ENCODE data around the gene CSTF1. TPM values are rescaled to one million over a fixed set of nuclear protein-coding genes. Genes with fewer than 3 reads are reported as not detected.
"Not testable (repeated sequence)": the region's sequence is repeated elsewhere in the genome, so short reads cannot be mapped to it uniquely, and the experiment has no call there.

The CSTF1 gene
- total RNA-seq, 2 donors from 2014 or later: 35.1 to 40.2 TPM

- H3K4me3 ChIP-seq: no peak overlapping the region
- no peaks in the 10 kb centered on the region for H3K36me3 ChIP-seq
- intact Hi-C loops (cut with DNase I): no loop called here
- H3K27me3 ChIP-seq (replicated peaks; ENCODE audit: insufficient read depth): no peaks in the 10 kb centered on the region
- 91% methylated on average over 3 of the region's 3 CpGs for WGBS
- H3K4me1 ChIP-seq (replicated peaks): no peaks in the 10 kb centered on the region
- DNase-seq (ENCODE audit: low spot score): no peak
- H3K9me3 ChIP-seq: no peaks in the 10 kb centered on the region
- TF ChIP-seq CTCF (IDR thresholded peaks at IDR 0.05): no peak
- no peak for TF ChIP-seq POLR2A (IDR thresholded peaks at IDR 0.05)
- no peak for TF ChIP-seq POLR2AphosphoS5 (IDR thresholded peaks at IDR 0.05)
- no peak overlapping the region for H3K27ac ChIP-seq
Measured at GRCh38 chr20:56406910-56407309, 14.5 kb downstream of the CSTF1 start.

- Histone ChIP-seq H3K4me3 (no peak overlapping the region), H3K36me3 (no peaks in the 10 kb centered on the region), H3K27ac (no peak overlapping the region), H3K27me3 (replicated peaks; ENCODE audit: insufficient read depth) (no peaks in the 10 kb centered on the region), H3K4me1 (replicated peaks) (no peaks in the 10 kb centered on the region), H3K9me3 (no peaks in the 10 kb centered on the region)
- 81% methylated on average over 5 of the region's 5 CpGs for WGBS
- DNase-seq (ENCODE audit: low spot score): no peak
- intact Hi-C loops (cut with DNase I): no loop called here
- no peak for TF ChIP-seq POLR2AphosphoS5 (IDR thresholded peaks at IDR 0.05)
Measured at GRCh38 chr20:56409521-56409920, 17.1 kb downstream of the CSTF1 start.

GRCh38 chr20:56409956-56410355 lies 17.5 kb downstream of the CSTF1 start:
- no peak for DNase-seq (ENCODE audit: low spot score)
- intact Hi-C loops (cut with DNase I): no loop called here
- no peak overlapping the region for H3K27ac ChIP-seq

DNA sequence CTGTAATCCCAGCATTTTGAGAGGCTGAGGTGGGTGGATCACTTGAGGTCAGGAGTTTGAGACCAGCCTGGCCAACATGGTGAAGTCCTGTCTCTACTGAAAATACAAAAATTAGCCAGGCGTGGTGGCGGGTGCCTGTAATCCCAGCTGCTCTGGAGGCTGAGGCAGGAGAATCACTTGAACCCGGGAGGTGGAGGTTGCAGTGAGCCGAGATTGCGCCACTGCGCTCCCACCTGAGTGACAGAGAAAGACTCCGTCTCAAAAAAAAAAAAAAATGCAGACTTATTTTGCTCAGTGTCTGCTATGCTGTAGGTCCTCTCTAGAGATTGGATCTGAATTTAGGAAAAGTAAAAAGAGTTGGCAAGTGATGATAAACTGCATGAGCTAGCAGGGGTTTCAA lies 18.8 kb downstream of the CSTF1 start:
- H3K4me3 ChIP-seq; intact Hi-C loops (cut with DNase I); H3K27ac ChIP-seq; H3K36me3 ChIP-seq; H3K27me3 ChIP-seq (replicated peaks; ENCODE audit: insufficient read depth); H3K4me1 ChIP-seq (replicated peaks); H3K9me3 ChIP-seq; DNase-seq (ENCODE audit: low spot score): not testable (repeated sequence)
- WGBS: 89% methylated on average over 7 of the region's 7 CpGs

More at GRCh38 chr20:56409956-56410355, 17.5 kb downstream of the CSTF1 start:
- Histone ChIP-seq H3K36me3 (no peaks in the 10 kb centered on the region), H3K27me3 (replicated peaks; ENCODE audit: insufficient read depth) (no peaks in the 10 kb centered on the region), H3K4me1 (replicated peaks) (no peaks in the 10 kb centered on the region), H3K4me3 (no peak overlapping the region), H3K9me3 (no peaks in the 10 kb centered on the region)
- WGBS: 80% methylated on average over 1 of the region's 1 CpG
- TF ChIP-seq POLR2AphosphoS5 (IDR thresholded peaks at IDR 0.05) (no peak), CTCF (IDR thresholded peaks at IDR 0.05) (no peak), POLR2A (IDR thresholded peaks at IDR 0.05) (no peak)

- 70% methylated on average over 10 of the region's 10 CpGs for WGBS
- Histone ChIP-seq H3K36me3 (no peaks in the 10 kb centered on the region), H3K4me1 (replicated peaks) (no peaks in the 10 kb centered on the region), H3K27me3 (replicated peaks; ENCODE audit: insufficient read depth) (no peaks in the 10 kb centered on the region), H3K9me3 (no peaks in the 10 kb centered on the region), H3K4me3 (no peak within 1 kb of the TSS), H3K27ac (no peak within 1 kb of the TSS)
- intact Hi-C loops (cut with DNase I): no loop called here
- DNase-seq (ENCODE audit: low spot score): no peak
- TF ChIP-seq POLR2A (IDR thresholded peaks at IDR 0.05) (no peak), CTCF (IDR thresholded peaks at IDR 0.05) (no peak), POLR2AphosphoS5 (IDR thresholded peaks at IDR 0.05) (no peak)
Measured at GRCh38 chr20:56411759-56412472, 19.5 kb downstream of the CSTF1 start, which contains the start of gene CASS4. TSS of gene CASS4 (plus strand) at chr20:56412260. CDS start at chr20:56412459, 199 bp downstream.

DNA sequence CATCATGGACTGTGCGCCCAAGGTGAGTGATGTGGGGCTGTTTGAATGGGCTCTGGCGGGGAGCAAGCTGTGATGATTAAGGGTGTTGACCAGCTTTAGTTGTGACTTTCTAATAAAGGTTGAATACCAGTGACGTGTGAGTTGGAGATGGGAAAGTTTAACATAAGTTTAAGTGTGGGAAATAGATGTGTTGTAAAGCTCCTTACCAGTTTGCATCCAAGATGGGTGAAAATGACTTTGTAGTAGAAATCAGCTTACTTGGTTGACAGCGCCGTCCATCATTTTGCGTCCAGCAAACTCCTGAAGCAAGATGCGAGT lies 20.0 kb downstream of the CSTF1 start:
- Histone ChIP-seq H3K36me3 (no peaks in the 10 kb centered on the region), H3K4me3 (no peak overlapping the region), H3K9me3 (no peaks in the 10 kb centered on the region), H3K27ac (no peak overlapping the region), H3K27me3 (replicated peaks; ENCODE audit: insufficient read depth) (no peaks in the 10 kb centered on the region), H3K4me1 (replicated peaks) (no peaks in the 10 kb centered on the region)
- WGBS: 89% methylated on average over 7 of the region's 7 CpGs
- TF ChIP-seq CTCF (IDR thresholded peaks at IDR 0.05) (no peak), POLR2AphosphoS5 (IDR thresholded peaks at IDR 0.05) (no peak), POLR2A (IDR thresholded peaks at IDR 0.05) (no peak)
- no peak for DNase-seq (ENCODE audit: low spot score)
- intact Hi-C loops (cut with DNase I): no loop called here

Data from prostate gland (tissue), 2 donors.